ENCODE measurements around the gene SLC25A36.

GRCh38 chr3:141021261-141021660, 79.6 kb downstream of the SLC25A36 start:
- TF ChIP-seq YY1 (IDR thresholded peaks at IDR 0.05; ENCODE audit: low read depth) (no peak), REST (IDR thresholded peaks at IDR 0.05; ENCODE audit: low read depth) (no peak), RAD21 (IDR thresholded peaks at IDR 0.05; ENCODE audit: low read depth) (no peak), TAF1 (IDR thresholded peaks at IDR 0.05; ENCODE audit: low read depth) (no peak), CREB1 (IDR thresholded peaks at IDR 0.05; ENCODE audit: low read depth) (no peak), EP300 (IDR thresholded peaks at IDR 0.05; ENCODE audit: borderline replicate concordance) (no peak), ZBTB7A (IDR thresholded peaks at IDR 0.05; ENCODE audit: low read depth) (no peak), MAX (IDR thresholded peaks at IDR 0.05) (no peak), CEBPB (IDR thresholded peaks at IDR 0.05) (no peak), TEAD4 (IDR thresholded peaks at IDR 0.05) (no peak), EGR1 (IDR thresholded peaks at IDR 0.05) (no peak), NFIC (IDR thresholded peaks at IDR 0.05) (no peak), FOXM1 (IDR thresholded peaks at IDR 0.05; ENCODE audit: borderline replicate concordance, low read depth) (no peak)
- TF ChIP-seq, protein P1, sequence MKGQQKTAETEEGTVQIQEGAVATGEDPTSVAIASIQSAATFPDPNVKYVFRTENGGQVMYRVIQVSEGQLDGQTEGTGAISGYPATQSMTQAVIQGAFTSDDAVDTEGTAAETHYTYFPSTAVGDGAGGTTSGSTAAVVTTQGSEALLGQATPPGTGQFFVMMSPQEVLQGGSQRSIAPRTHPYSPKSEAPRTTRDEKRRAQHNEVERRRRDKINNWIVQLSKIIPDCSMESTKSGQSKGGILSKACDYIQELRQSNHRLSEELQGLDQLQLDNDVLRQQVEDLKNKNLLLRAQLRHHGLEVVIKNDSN (IDR thresholded peaks at IDR 0.05): no peak

Measured in Ishikawa (cell line).